ENCODE measurements around the gene WNT4. TPM values are rescaled to one million over a fixed set of nuclear protein-coding genes. Genes with fewer than 3 reads are reported as not detected.

WNT4 gene
- 0.09 to 0.41 TPM (median 0.22 TPM) in 5 replicates for total RNA-seq (2022; extraction: Qiagen RNA extraction; ENCODE audit: low read depth)

GRCh38 chr1:22143065-22144033 lies at the start of gene WNT4:
Gene WNT4 (minus strand): TSS chr1:22143097. CDS start chr1:22142922, 175 bp downstream.

Other genes with a start within 250 kb of the WNT4 start
- 48.7 to 70.8 TPM (median 55.7 TPM) in 5 replicates for gene HSPG2, start 205.8 kb downstream of the WNT4 start, total RNA-seq (2022; extraction: Qiagen RNA extraction; ENCODE audit: low read depth)
- gene CELA3B, start 166.1 kb downstream of the WNT4 start, total RNA-seq (2022; extraction: Qiagen RNA extraction; ENCODE audit: low read depth) = not detected in 5 replicates
- not detected in 5 replicates for gene CELA3A, start 141.4 kb downstream of the WNT4 start, total RNA-seq (2022; extraction: Qiagen RNA extraction; ENCODE audit: low read depth)
- 144 to 215 TPM (median 150 TPM) in 5 replicates for gene CDC42, start 90.4 kb downstream of the WNT4 start, total RNA-seq (2022; extraction: Qiagen RNA extraction; ENCODE audit: low read depth)